NCI-H524 treated with DMSO at 0.1 percent for 48 hours (cell line): ENCODE data around the gene DAGLA.

Experiments used
- DNase-seq: peaks from one replicate; lab custom pipeline; 2025; lab: John Stamatoyannopoulos, UW

DAGLA gene

DNA sequence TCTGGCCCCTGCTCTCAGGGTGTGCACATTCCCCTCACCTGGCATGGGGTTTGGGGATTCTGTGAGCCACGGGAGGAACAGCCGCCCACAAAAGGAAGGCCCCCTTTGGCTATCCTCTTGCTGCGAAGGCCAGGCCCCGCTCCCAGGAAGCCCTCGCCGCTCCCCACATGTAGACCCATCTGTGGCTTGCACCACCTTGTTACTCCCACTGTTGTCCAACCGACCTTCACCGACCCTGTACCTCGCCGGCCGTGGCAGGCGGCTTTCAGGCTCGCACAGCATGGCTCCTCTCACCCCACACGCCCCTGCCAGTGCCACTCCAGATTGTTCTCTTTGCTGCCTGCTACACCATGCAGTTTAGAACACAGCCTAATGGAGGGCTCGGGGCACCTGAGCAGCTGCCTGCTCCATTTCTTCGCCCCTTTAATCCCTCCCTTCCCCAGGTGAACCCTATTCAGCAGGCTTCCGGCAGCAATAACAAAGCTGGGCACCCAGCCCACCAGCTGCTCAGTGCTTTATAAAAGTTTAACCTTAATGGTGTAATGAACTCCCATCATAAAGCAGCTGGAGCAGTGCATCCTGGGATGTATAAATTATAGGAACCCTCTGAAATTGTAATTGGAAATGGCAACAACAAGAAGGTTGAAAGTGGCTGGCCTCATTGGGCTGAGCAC, 10.7 kb downstream of the DAGLA start:
- no peak for DNase-seq

DNA sequence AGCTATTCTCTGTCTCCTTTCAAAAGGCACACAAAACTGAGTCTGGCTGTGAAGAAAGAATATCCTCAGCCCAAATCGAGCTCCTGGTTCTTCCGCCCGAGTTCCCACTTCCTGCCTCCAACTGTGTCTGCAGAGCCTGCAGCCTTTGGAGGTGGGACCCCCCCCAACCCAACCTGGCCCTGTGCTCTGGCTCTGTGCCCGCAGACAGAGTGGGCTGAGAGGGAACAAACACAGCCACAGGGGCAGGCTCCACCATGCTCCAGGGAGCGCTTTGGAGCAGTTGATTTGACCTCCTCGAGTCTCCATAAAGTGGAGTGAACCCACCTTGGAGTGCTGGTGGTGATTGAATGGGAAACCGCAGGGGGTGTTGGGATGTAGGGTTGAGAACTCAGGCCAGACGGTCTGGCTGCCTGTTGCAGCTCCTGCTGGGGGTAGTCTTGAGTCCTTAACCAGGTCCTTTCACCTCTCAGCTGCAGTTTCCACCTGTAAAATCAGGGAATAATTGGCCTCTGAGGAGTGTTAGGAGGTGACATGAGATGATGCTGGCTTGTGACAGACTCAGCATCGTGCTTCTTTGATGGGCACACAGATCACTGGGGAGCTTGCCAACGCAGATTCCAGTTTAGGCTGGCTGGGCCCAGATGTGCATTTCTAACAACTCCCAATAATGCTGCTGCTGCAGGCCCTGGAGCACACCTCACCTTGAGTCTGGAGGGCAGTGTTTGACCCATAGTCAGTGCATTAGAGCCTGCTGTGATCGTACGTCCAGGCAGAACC, 11.4 kb downstream of the DAGLA start:
- no peak for DNase-seq

DNA sequence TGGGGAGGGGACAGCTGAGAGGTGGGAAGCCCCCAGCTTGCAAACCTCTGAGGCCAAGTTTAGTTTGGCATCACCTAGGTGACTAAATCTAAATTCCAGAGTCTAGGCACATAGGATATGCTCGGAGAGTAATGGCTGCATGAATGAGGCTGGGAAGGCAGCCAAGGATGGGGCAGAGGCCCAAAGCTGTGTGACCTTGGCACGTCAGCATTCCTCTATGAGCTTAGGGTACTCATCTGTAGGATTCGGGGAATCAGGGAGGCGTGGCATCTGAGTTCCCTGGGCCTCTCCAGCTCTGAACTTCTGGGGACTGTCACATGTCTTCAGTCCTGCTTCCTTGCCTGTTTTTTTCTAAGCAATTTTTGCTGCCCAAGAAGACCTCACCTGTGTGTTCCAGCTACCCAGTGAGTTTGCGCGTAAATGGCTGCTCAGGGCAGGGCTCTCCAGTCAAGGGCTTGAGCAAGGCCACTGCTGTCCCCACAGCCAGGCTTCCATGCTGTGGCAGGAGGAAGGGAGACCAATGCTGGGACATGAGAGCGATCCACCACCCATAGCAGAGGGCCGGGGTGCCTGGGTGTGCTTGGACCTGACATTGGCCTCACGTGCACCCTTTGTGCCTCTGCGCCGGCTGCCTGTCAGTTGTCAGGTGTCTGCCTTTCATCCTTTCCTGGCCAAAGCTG, 13.9 kb downstream of the DAGLA start:
- DNase-seq: no peak

GRCh38 chr11:61694602-61694939, 14.4 kb downstream of the DAGLA start:
- DNase-seq: no peak

DNA sequence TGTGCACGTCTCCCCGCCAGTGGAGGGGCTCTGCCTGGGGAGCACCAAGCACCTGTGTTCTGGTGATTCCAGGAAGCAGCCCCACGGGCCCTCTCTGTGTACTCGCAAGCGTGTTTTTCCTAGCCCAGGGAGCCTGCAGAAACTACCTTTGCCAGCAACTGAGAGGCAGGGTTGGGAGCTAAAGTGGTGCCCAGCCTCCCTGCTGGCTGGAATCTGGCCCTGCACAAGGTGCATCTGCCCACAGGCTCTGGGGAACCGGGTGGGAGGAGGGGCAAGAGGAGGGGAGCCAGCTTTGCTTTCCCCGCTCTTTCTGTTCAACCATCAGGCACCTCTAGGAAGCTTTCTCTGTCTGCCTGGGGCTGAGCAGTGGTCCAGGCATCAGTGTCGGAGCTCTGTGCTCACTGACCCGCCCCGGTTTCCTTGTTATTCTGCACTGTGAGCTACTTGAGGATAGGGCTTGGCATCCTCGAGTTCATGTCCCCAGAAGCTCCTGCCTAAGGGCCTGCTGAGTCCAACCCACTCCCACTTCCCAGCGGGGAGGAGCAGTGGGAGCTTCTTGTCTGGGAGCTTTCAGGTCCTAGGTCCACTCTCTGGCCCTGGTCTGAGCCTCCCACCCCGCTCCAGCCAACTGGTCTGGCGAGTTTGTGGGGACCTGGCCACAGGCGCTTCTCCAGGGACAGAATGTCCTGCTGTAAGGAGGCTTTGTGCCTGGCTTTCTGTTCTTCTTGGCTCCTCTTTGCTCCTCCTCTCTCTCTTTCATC, 14.9 kb downstream of the DAGLA start:
- DNase-seq: no peak

DNA sequence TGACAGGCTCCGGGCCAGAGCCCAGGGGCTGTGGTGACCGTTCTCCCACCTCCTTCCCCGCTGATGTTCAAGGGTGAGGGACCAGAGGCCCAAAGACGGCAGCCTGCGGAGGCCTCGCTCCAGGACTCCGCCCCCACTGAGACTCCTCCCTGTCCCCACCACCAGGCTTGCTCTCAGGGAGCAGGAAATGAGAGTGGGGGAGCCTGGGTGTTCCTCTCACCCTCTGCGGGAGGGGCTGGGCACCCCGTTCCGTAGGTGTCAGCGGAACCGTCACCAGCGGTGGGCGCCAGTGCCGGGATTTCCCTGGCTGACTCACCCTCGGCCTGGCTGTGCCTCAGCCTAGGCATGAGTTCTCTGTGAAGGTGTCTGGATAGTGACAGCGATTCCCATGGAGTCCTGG, 15.7 kb downstream of the DAGLA start:
- DNase-seq: no peak

DNA sequence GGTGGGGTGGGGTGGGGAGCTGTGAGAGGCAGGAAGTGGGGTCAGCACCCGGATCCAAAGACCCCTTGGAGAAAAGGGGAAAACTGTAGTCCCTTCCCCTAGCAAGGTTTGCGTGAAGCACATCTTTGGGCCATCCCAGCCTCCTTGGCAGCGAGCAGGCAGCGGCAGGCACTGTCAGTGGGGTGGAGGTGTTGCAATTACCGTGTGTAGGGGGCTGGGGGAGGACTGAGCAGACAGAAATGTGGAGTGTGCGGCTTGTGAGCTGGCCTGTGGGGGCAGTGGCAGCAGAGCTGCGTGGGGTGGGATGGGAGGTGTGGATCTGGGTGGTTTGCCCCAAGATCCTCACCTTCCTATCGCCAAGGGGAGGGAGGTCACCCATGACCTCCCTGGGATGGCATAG, 16.4 kb downstream of the DAGLA start:
- DNase-seq: no peak

GRCh38 chr11:61697078-61697502, 16.9 kb downstream of the DAGLA start:
- DNase-seq: no peak

- DNase-seq: no peak
Measured at GRCh38 chr11:61697764-61698163, 17.6 kb downstream of the DAGLA start.

DNA sequence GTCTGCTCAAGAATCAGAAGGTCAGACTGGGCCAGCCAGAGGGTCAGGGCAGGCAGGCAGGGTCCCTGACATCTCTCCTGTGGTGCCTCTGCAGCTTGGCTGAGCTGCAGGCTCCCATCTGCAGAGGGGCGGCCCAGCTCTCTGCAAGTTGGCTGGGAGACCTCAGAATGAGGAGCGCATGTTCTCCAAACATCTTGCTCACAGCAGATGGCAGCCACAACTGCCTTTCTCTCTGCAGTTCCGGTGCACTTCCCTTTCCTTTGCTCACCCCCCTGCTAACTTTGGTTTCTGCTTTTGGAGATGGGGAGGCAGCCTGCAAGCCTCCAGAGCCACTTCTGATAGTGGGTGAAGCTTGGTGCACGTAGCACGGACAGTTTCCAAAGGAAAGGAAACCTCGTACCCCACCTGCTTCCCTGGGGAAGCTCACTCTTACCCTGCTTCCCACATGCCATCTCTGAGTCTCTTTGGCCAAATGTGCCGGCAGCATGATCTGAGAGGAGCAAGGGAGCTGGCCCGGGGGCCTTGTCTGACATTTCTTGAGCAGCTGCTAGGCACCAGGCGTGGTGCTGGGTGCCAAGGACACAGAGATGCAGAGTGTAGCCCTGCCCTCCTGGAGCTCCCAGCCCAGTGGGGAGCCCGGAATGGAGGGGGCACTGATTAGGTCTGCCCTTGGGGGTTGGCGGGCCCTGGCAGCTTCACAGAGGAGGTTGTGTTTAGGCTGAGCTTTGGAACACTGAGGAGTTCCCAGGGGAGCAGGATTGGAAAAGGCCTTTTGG, 18.2 kb downstream of the DAGLA start:
- DNase-seq: no peak

DNA sequence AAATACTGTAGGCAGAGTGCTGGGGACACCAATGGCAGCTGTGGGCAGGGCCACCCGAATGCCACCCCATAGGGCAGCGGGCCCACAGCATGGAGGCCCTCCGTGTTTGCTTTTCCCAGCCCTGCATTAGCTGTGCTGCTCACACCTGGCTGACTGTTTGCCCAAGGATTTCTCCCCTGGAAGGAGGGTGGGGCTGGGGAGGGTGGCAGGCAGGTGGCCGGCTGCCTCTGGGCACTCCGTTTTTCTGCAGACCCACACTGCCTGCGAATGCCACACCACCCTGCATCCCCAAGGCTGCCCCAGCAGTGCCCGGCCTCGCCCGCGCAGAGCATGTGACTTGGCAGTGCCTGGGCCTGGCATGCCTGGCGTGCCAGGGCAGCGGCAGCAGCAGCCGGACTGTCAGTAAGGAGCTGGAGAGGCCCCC, 19.6 kb downstream of the DAGLA start:
- DNase-seq: no peak

DNA sequence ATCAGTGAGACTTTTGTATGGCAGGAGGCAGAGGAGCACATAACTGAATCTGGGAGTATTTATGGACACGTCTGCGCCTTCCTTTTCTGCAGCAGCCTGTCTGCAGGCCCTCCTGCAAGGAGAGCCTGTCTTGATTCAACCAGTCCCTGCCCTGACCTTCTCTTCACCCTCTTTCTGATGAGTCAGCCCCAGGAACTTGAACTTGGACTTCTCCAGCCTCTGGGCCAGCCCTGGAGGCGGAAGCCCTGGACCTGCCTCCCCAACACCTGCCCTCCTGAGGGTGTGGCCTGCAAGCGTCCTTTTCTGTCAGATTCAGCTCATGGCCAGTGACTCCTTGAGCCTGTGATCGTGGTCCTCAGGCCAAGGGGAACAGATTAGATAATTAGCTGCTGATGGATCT, 20.0 kb downstream of the DAGLA start:
- no peak for DNase-seq

DNA sequence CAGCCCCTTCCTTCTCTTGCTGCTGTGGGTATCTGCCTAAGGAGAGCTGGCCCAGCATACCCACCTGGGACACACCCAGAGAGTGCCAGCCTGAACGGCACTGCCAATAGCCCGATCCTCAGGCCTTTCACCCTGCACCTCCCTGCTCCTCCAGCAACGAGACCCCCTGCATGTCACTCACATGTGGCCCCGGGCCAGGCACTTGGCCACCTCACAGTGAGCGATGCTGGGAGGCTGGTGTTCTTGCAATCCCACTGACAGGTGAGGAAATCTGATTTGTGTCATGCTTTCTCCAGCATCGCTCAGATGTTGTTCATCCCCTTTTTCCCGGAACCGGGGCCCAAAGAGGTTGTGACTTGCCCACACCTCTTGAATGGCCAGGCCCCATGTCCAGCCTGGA, 20.5 kb downstream of the DAGLA start:
- DNase-seq: no peak

DNA sequence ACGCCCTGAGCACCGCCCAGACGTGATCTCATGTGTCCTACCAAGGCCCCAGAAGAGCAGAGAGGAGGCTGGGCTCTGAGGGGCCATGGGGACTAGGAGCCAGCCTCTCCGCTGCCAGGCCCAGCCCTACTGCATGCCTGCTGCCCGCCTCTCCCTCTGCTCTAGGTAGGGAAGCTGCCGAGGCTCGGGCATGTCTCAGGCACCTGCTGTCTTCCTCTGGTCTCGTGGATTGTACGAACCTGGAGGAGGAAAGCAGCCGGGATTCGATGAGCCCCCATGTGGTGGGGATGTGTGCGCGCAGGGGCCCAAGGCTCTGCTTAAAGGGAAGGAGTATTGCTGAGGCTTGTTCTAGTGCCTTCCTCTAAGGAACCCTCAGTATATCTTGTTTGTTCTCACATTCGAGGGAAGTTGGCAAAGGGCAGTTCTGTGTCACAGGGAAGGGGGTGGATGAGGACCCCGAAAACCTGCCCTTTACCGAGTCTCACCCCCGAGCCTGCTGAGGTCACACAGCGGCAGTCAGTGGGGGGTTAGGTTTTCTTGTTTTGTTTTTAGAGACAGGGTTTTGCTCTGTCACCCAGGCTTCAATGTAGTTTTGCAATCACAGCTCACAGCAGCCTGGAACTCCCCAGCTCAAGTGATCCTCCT, 21.2 kb downstream of the DAGLA start:
- peak; percentile 34 for DNase-seq

DNA sequence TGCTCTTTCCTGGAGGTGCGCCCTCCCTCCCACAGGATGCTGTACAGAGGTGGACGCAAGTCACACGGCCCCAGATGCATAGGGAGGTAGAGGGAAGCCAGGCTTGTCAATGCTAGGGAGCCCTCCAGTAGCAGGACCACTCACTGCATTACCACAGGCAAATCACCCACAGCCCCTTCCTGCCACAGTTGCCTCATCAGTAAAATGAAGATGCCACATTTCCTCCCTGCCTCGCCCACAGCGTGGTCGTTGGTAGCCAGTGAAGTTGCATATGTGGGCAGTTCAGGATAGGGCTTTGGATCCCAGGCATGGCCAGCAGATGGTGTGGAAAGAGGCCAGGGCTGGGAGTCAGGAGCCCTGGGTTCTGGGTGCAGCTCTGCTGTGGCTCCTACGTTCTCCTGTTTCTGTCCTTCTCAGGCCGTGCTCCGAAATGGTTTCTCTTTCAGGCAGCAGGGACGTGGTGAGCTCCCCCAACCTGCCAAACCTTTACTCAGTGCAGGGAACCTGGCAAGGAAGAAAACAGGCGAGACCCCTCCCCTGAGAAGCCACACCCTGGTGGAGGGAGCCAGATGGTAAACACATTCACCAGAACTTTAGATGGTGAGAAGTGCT, 22.6 kb downstream of the DAGLA start:
- no peak for DNase-seq

DNA sequence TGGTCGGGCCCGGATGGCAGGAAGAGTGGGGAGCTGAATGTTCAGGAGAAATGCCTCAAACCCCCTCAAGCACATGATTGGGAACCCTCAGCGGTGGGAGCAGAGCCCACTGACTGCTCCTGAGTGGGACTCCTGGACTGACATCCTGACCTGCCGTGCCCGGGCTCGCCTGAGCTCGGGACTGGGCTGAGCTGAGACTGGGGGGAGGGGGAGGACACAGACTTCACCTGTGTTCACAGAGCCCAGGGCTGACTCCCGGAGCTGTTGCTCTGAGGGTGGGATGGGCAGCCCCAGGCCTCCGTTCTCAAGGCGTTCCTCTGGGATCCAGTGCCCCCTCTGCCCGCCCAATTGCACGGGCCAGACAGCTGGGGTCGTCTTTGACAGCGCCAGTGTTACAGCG, 24.6 kb downstream of the DAGLA start:
- no peak for DNase-seq

GRCh38 chr11:61706452-61707400, 26.5 kb downstream of the DAGLA start:
- DNase-seq: no peak

DNA sequence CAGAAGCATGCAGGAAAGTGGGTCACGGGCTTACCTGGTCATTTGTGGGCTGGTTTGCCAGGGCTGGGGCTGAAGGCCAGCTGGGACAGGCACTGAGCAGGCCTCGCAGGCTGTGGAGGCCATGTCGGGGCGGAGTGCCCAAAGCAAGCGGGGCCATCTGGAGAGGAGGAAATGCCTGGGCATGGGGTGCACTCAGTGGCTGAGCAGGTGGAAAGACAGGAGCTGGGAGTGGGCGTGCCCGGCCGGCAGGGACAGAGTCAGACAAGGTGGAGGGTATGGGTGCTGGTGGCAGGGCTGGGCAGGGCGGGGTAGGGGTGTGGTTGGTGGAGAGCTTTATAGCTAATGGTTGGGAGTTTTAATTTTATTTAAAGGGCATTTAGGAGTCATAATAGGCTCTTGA, 27.4 kb downstream of the DAGLA start:
- no peak for DNase-seq

DNA sequence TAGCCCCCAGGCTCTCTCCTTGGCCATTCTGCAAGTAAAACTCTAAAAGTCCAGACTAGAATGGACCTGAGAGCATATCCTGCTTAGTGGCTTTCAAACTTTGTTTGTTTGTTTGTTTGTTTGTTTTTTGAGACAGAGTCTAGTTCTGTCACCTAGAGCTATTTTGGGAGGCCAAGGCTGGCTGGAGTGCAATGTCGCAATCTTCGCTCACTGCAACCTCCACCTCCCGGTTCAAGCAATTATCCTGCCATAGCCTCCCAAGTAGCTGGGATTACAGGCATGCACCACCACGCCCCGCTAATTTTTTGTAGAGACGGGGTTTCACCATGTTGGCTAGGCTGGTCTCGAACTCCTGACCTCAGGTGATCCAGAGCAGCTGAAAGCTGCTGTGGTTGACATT, 28.9 kb downstream of the DAGLA start:
- no peak for DNase-seq

DNA sequence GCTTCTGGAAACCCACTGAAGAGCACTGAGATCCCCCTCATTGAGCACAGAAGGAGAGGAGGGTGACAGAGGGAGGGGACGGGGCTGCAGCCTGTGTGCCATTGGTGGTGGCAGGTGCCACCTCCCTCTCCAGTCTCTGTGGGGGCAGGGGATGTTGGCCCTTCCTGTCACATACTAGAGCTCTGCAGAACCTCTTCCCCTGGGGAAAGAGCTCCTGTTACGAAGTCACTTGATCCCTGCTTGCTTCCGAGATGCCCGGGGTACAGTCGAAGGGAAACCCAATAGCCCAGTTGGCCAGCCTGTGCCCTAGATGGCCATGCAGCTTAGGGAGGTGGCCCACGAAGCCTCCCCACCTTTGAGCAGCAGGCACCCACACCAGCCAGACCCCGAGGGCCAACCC, 29.4 kb downstream of the DAGLA start:
- DNase-seq: peak; percentile 84
